Mucosa of rectum (tissue), 2 donors: ENCODE results near the gene NRXN2.

Experiments
- H3K27ac ChIP-seq, 2 donors: one replicate each; pipeline ENCODE4 v1.7.0; 2013; ENCODE audit warnings: inconsistent platforms in 2 of 2, low read depth in 2 of 2, low read length in 2 of 2
- H3K27me3 ChIP-seq, 2 donors: one replicate each; pipeline ENCODE4 v1.7.0; 2013; ENCODE audit warnings: low read length in 2 of 2; ENCODE audit not compliant: control insufficient read depth in 2 of 2, insufficient read depth in 2 of 2
- H3K36me3 ChIP-seq, 2 donors: one replicate each; pipeline ENCODE4 v1.7.0; 2013; ENCODE audit warnings: low read length in 2 of 2; ENCODE audit not compliant: control insufficient read depth in 2 of 2, insufficient read depth in 2 of 2
- H3K4me1 ChIP-seq, 2 donors: one replicate each; pipeline ENCODE4 v1.7.0; 2013; ENCODE audit warnings: low read length in 2 of 2, mild to moderate bottlenecking in 1 of 2; ENCODE audit not compliant: control insufficient read depth in 2 of 2, insufficient read depth in 2 of 2
- H3K4me3 ChIP-seq, 2 donors: one replicate each; pipeline ENCODE4 v1.7.0; 2013; ENCODE audit warnings: low read length in 2 of 2
- H3K9ac ChIP-seq, 2 donors: one replicate each; pipeline ENCODE4 v1.7.0; 2013; ENCODE audit warnings: low read length in 2 of 2, low read depth in 1 of 2, mild to moderate bottlenecking in 1 of 2
- H3K9me3 ChIP-seq, 2 donors: one replicate each; pipeline ENCODE4 v1.7.0; 2013; ENCODE audit warnings: low read length in 2 of 2; ENCODE audit not compliant: control insufficient read depth in 2 of 2
- donor health status: healthy.
- donor health status: Normal muscosa, but diverticular disease.

Gene NRXN2

GRCh38 chr11:64765291-64765850, 42.4 kb upstream of the NRXN2 start:
- Histone ChIP-seq H3K27ac (no peak overlapping the region), H3K4me3 (no peak overlapping the region), H3K9ac (no peak overlapping the region), H3K4me1 (peaks cover 2 to 26% of the 10 kb centered on the region in 2 donors), H3K9me3 (no peaks in the 10 kb centered on the region), H3K27me3 (no peaks in the 10 kb centered on the region), H3K36me3 (peaks cover 71 to 72% of the 10 kb centered on the region in 2 donors)

- Histone ChIP-seq H3K36me3 (peaks cover 65 to 66% of the 10 kb centered on the region in 2 donors), H3K4me1 (peaks cover 2 to 27% of the 10 kb centered on the region in 2 donors), H3K9me3 (no peaks in the 10 kb centered on the region), H3K27me3 (no peaks in the 10 kb centered on the region), H3K27ac (no peak overlapping the region), H3K4me3 (no peak overlapping the region), H3K9ac (no peak overlapping the region)
Measured at GRCh38 chr11:64764753-64765152, 41.8 kb upstream of the NRXN2 start.

GRCh38 chr11:64764040-64764611, 41.1 kb upstream of the NRXN2 start:
- Histone ChIP-seq H3K4me3 (no peak overlapping the region), H3K9ac (no peak overlapping the region), H3K36me3 (peaks cover 59 to 60% of the 10 kb centered on the region in 2 donors), H3K4me1 (peaks cover 2 to 27% of the 10 kb centered on the region in 2 donors), H3K27me3 (no peaks in the 10 kb centered on the region), H3K27ac (peak overlapping the region in 1 of 2 donors; percentile 56), H3K9me3 (no peaks in the 10 kb centered on the region)

- Histone ChIP-seq H3K9me3 (no peaks in the 10 kb centered on the region), H3K27ac (peak overlapping the region in 1 of 2 donors; percentile 56), H3K4me1 (peaks cover 2 to 27% of the 10 kb centered on the region in 2 donors), H3K9ac (no peak overlapping the region), H3K4me3 (no peak overlapping the region), H3K27me3 (no peaks in the 10 kb centered on the region), H3K36me3 (peaks cover 53 to 55% of the 10 kb centered on the region in 2 donors)
Measured at GRCh38 chr11:64763526-64764039, 40.6 kb upstream of the NRXN2 start.

- Histone ChIP-seq H3K27me3 (no peaks in the 10 kb centered on the region), H3K4me3 (no peak overlapping the region), H3K27ac (peak overlapping the region in 1 of 2 donors; percentile 56), H3K9ac (no peak overlapping the region), H3K9me3 (no peaks in the 10 kb centered on the region), H3K4me1 (peaks cover 2 to 27% of the 10 kb centered on the region in 2 donors), H3K36me3 (peaks cover 46 to 48% of the 10 kb centered on the region in 2 donors)
Measured at GRCh38 chr11:64762674-64763525, 39.9 kb upstream of the NRXN2 start.

- Histone ChIP-seq H3K9ac (no peak overlapping the region), H3K9me3 (no peaks in the 10 kb centered on the region), H3K4me1 (peaks cover 2 to 25% of the 10 kb centered on the region in 2 donors), H3K36me3 (peaks cover 40 to 42% of the 10 kb centered on the region in 2 donors), H3K27ac (no peak overlapping the region), H3K27me3 (no peaks in the 10 kb centered on the region), H3K4me3 (no peak overlapping the region)
Measured at GRCh38 chr11:64762277-64762673, 39.3 kb upstream of the NRXN2 start.

- Histone ChIP-seq H3K36me3 (peaks cover 30 to 31% of the 10 kb centered on the region in 2 donors), H3K27ac (no peak overlapping the region), H3K27me3 (no peaks in the 10 kb centered on the region), H3K9ac (no peak overlapping the region), H3K4me3 (no peak overlapping the region), H3K9me3 (no peaks in the 10 kb centered on the region), H3K4me1 (peaks cover 2 to 25% of the 10 kb centered on the region in 2 donors)
Measured at GRCh38 chr11:64760759-64761420, 37.9 kb upstream of the NRXN2 start.

GRCh38 chr11:64759722-64760719, 37.0 kb upstream of the NRXN2 start, which contains the start of gene PYGM:
Gene PYGM (minus strand): TSS chr11:64759974. CDS start chr11:64759898, 76 bp downstream.
- H3K9ac ChIP-seq, result peak within 1 kb of the TSS in 1 of 2 donors; percentile 5

More at GRCh38 chr11:64759722-64760719, 37.0 kb upstream of the NRXN2 start, which contains the start of gene PYGM:
- no peaks in the 10 kb centered on the region for H3K27me3 ChIP-seq
- H3K4me3 ChIP-seq, result no peak within 1 kb of the TSS
- peaks cover 2 to 24% of the 10 kb centered on the region in 2 donors for H3K4me1 ChIP-seq
- no peaks in the 10 kb centered on the region for H3K9me3 ChIP-seq
- H3K36me3 ChIP-seq, result peaks cover 22 to 25% of the 10 kb centered on the region in 2 donors
- peak within 1 kb of the TSS in 1 of 2 donors; percentile 32 for H3K27ac ChIP-seq
